Ureter (tissue), 1 donor: ENCODE measurements around the gene TMUB1. TPM values are rescaled to one million over a fixed set of nuclear protein-coding genes. Genes with fewer than 3 reads are reported as not detected.
A peak's percentile ranks its signal among the peaks of the same experiment; 100 is the strongest.

ENCODE experiments used
- DNase-seq: peaks from one replicate; pipeline ENCODE4 v3.0.0-alpha.2; 2020; ENCODE audit warnings: low spot score
- total RNA-seq: library from RNA; stranded (reverse); gene quantifications from one replicate; pipeline ENCODE4 v1.2.4, GENCODE V29; 2023
- donor health status: DM: yes; HTN: yes; CAD: no.

The TMUB1 gene
- 24.9 TPM for total RNA-seq

- DNase-seq = peak; percentile 79
Measured at GRCh38 chr7:151083071-151083823, at the start of gene TMUB1. Gene TMUB1 (minus strand): TSS chr7:151083493. CDS start chr7:151082563, 930 bp downstream.

DNA sequence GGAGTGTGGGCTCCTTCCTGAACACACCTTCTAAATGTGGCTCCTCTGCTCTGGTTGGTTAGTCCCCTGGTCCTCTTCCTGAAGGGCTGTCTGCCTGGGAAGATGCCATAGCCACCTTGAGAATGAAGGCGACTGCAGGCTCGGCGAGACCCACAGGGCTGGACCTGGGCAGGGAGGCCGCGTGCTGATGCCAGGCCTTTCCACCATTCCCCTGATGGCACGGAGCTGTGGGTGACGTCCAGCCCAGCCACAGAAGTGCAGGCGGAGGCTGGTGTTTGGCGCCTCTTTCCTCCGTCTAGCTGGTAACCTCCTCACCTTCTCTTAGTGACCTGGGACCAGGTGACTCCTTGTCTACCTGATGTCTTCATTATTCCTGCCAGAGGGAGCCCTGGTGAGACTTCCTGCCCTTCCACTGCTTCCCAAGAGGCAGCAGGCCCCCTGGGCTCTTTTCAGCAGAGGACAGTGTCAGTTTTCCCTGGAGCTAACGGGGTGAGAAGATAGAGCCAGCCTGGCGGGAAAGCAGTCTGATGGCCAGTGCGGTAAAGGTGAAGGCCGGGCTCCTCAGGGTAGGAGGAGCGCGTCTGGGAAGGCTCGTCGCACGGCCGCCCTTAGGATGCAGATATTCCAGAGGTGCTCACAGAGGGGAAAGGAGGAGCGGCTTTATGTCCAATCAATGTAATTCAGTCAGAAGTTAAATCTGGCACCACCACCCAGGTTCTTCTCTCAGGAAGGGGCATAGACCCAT is 49.3 kb upstream of the TMUB1 start:
- DNase-seq = no peak

- no peak for DNase-seq
Measured at GRCh38 chr7:151131592-151132293, 48.5 kb upstream of the TMUB1 start.

GRCh38 chr7:151131224-151131591 is 47.9 kb upstream of the TMUB1 start:
- DNase-seq = no peak

GRCh38 chr7:151130741-151131157 is 47.5 kb upstream of the TMUB1 start:
- no peak for DNase-seq

DNA sequence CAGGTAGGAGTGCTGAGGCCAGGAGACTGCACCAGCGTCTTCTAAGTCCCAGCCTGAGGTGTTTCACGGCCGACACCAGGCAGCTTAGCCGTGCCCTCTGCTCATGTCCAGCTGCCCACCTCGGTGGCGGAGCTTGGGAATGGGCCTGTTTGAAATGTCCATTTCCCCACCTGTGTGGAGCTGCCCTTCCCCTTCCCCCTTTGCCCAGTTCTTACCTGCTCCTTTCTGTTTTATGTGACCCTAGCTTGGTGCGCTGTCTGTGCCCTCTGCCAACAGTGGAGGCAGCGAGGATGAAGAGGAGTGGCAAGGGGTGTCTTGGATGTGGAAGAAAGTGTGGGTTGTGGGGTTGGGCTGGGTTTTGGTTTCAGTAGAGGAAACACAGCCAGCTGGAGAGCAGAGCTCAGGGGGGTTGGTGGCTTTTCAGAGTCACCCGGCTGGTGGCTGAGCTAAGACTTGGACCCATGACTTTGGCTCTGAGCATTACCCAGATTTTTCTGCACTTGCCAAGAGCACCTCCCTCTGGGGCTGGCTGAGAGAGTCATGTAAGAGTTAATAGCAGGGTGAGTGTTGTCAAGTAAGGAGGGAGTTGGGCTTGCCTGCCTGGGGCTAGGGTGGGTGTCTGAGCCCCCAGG is 46.8 kb upstream of the TMUB1 start:
- no peak for DNase-seq

DNA sequence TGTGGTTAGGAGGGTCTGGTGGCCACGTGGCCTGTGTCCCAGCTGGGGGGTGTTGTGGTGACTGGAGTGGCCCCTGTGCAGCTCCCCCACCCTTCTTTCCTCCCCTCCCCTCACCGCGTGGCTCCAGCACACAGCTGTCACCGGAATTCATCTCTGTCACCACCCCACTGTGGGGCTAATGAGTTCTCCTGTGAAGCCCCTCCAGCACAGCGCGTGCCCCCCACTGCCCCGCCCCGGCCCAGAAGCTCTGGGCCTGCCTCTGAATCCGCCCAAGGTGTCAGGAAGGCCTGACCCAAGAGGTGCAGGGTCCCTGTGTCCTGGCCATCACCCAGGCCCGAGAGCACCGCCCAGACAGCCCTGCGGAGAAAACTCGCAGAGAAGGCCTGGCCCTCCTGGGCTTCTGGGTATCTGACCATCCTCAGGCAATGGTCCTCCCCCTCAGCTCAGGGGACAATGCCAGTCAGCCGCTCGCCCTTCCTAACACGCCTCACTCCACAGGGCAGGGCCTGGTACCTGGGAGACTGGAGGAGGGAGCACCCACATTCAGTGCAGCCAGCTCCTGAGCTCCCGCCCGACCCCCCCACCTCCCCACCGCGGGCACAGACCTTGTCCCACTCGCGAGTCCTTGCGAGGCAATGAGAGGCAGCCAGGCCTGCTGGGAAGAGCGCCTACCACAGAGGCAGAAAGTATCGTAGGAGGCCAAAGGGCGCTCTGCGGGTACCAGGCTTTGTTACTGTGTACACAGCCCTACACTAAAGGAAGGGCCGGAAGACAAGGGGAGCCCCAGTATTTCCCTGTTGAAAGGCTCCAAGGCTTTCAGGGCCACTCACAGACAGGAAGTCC is 46.0 kb upstream of the TMUB1 start:
- DNase-seq = no peak

GRCh38 chr7:151128716-151129115 is 45.4 kb upstream of the TMUB1 start:
- no peak for DNase-seq

DNA sequence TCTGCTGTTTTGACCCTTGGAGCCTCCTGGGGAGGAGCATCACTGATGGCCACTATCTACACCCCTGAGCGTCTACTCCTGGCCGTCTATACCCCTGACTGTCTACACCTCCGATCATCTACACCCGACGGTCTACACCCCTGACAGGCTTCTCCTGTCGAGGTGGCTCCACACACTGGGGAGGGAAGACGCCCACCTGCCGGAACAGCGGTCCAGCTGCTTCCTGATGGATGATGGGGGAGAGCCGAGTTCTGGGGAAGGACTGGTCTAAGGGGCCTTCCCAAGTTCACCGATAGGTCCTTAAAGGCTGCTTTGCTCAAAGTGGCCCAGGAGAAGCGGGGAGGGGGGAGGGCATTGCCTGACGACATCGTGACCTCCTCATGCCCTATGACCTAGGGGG is 44.9 kb upstream of the TMUB1 start:
- DNase-seq = no peak

- no peak for DNase-seq
Measured at GRCh38 chr7:151126491-151127137, 43.3 kb upstream of the TMUB1 start.

- DNase-seq = no peak
Measured at GRCh38 chr7:151125846-151126481, 42.7 kb upstream of the TMUB1 start.

GRCh38 chr7:151125470-151125845 is 42.2 kb upstream of the TMUB1 start:
- DNase-seq = no peak

DNA sequence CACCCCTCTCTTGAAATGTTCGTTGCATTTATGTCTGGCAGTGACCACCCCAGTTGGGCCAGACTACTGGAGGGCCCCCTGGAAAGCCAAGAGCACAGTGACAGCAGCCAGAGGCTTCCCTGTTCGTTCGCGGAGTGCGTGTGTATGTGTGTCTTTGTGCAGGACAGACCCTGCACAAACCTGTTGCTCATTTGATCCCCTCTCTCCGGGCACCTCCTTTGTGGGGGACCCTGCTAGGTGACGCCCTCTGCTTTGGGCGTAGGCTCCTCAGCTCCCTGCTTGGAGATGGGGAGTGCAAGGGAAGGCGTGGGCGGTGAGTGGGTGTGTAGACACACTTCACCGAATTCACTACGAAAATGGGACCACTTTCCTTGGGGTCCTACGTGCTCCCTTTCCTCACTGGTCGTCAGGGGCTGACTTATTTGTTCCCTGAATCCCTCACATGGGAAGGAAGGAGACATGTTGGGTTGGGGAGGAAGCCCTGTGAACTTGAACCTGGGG is 41.7 kb upstream of the TMUB1 start:
- DNase-seq = no peak

GRCh38 chr7:151124481-151124880 is 41.2 kb upstream of the TMUB1 start:
- no peak for DNase-seq

- DNase-seq = peak; percentile 88
Measured at GRCh38 chr7:151123822-151124464, 40.6 kb upstream of the TMUB1 start.

DNA sequence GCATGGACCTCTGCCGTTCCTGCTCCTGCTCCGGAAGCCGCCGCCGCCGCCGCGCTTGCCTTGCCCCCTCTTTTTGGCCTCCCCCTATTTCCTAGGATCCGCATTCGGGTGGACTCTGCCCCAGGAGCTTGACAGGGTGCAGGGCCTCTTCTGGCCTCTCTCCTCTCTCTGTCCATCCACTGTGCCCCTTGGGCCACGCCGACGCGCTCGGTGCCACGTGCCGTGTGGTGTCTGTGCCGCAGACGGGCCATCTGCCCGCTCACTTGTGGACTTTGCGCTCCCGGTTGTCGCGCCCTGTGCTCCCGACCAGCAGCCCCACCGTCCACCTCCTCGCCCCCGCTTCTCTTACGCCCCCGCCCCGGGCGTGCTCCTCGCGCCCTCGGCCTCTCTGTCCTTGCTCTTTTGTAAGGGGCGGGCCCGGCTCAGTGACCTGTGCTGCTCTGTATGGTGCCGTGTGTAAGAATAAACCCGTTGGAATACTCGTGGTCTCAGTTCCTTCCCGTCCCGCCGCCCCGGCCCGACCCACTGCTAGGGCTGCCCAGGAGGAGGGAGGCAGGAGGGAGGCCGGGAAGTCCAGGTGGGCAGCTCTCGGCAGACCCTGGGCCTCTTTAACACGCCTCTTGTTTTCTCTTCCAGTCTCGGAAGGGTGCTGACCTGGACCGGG is 40.0 kb upstream of the TMUB1 start:
- no peak for DNase-seq

- DNase-seq = no peak
Measured at GRCh38 chr7:151122796-151123157, 39.5 kb upstream of the TMUB1 start.

DNA sequence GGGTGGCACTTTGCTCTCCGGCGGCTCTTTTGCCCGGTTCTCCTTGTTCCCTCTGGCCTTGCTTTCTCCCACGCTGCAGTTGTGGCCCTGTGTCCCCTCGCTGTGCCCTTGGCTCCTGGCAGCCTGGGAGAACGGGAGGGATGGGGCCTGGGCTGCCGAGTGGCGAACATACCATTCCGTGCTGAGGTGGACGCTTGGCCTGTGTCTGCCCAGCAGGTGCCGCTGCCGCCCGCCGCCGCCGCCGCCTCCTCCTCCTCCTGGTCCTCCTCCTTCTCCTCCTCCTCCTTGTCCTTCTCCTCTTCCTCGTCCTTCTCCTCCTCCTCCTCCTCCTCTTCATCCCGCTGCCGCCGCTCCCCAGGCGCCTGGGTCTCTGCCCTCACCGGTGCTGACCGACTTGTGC is 39.0 kb upstream of the TMUB1 start:
- DNase-seq = no peak
